HG02588 (cell line): ENCODE measurements around the gene CNOT10.
"Not testable (repeated sequence)": the region's sequence is repeated elsewhere in the genome, so short reads cannot be mapped to it uniquely, and the experiment has no call there.

Source experiments
- ATAC-seq: cut with Tn5 transposase; IDR thresholded peaks from one replicate; pipeline ENCODE4 v1.9.1; 2021; ENCODE audit warnings: mild to moderate bottlenecking, moderate library complexity; ENCODE audit not compliant: unreplicated experiment

The CNOT10 gene

GRCh38 chr3:32684800-32685542, at the start of gene CNOT10:
Gene CNOT10, plus strand, starts transcription at chr3:32685188. Its CDS starts 273 bp downstream, at chr3:32685461.
- peak; percentile 99 for ATAC-seq

GRCh38 chr3:32640939-32641338, 44.0 kb upstream of the CNOT10 start:
- ATAC-seq: no peak

GRCh38 chr3:32641356-32641755, 43.6 kb upstream of the CNOT10 start:
- ATAC-seq: no peak

- no peak for ATAC-seq
Observed at GRCh38 chr3:32643354-32643753, 41.6 kb upstream of the CNOT10 start.

- ATAC-seq: no peak
Observed at GRCh38 chr3:32643816-32644215, 41.2 kb upstream of the CNOT10 start.

GRCh38 chr3:32644380-32644779, 40.6 kb upstream of the CNOT10 start:
- no peak for ATAC-seq

- no peak for ATAC-seq
Observed at GRCh38 chr3:32646761-32647160, 38.2 kb upstream of the CNOT10 start.

- ATAC-seq: not testable (repeated sequence)
Observed at GRCh38 chr3:32652337-32653100, 32.5 kb upstream of the CNOT10 start.

- ATAC-seq: no peak
Observed at GRCh38 chr3:32655167-32655566, 29.8 kb upstream of the CNOT10 start.

GRCh38 chr3:32660634-32661033, 24.4 kb upstream of the CNOT10 start:
- ATAC-seq: no peak

- ATAC-seq: no peak
Observed at GRCh38 chr3:32662647-32663046, 22.3 kb upstream of the CNOT10 start.

- ATAC-seq: not testable (repeated sequence)
Observed at GRCh38 chr3:32664630-32665075, 20.3 kb upstream of the CNOT10 start.

- ATAC-seq: no peak
Observed at GRCh38 chr3:32667072-32667582, 17.9 kb upstream of the CNOT10 start.

GRCh38 chr3:32669226-32669625, 15.8 kb upstream of the CNOT10 start:
- not testable (repeated sequence) for ATAC-seq

GRCh38 chr3:32673730-32674129, 11.3 kb upstream of the CNOT10 start:
- ATAC-seq: not testable (repeated sequence)

- ATAC-seq: no peak
Observed at GRCh38 chr3:32675164-32675563, 9.8 kb upstream of the CNOT10 start.

GRCh38 chr3:32675650-32676049, 9.3 kb upstream of the CNOT10 start:
- ATAC-seq: no peak

- no peak for ATAC-seq
Observed at GRCh38 chr3:32681811-32682210, 3.2 kb upstream of the CNOT10 start.

- ATAC-seq: no peak
Observed at GRCh38 chr3:32684029-32684799, 774 bp upstream of the CNOT10 start.

- no peak for ATAC-seq
Observed at GRCh38 chr3:32685543-32686185, 676 bp downstream of the CNOT10 start.

GRCh38 chr3:32686713-32687112, 1.7 kb downstream of the CNOT10 start:
- ATAC-seq: no peak
